Fibroblast of lung (primary cell): Measurements from ENCODE around the gene ATP6V1A.

Experiments
- CTCF ChIP-seq, 2 donors: IDR thresholded peaks in 1 of 2; conservative IDR thresholded peaks in 1 of 2; 1 replicate in 1 of 2; 2 replicates in 1 of 2; pipeline ENCODE4 v1.5.1; 2011 to 2012; ENCODE audit warnings: low read length in 2 of 2, control low read depth in 1 of 2, inconsistent platforms in 1 of 2, low read depth in 1 of 2, mild to moderate bottlenecking in 1 of 2
- EZH2 ChIP-seq: IDR thresholded peaks from 2 replicates; pipeline ENCODE4 v1.5.1; 2012; ENCODE audit warnings: low read length, control low read depth, mild to moderate bottlenecking; ENCODE audit errors: missing control alignments

DNA sequence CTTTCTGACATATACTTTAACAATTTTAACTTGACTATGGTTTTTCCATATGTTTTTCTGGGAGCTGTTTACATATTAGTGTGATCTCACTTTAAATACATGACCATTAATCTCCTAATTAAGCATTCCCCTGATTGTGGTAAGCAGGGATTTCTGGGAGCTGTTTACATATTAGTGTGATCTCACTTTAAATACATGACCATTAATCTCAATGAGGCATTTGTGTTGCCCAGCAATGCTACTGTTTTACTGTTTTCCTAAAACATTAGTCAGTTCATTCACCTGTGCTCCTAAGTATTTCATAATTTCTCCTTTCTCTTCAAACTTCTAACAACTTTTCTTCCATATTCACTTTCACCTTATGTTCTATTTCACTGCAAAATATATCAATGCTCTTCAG, 88.1 kb downstream of the ATP6V1A start:
- TF ChIP-seq CTCF (conservative IDR thresholded peaks at IDR 0.05 in 1 of 2, IDR thresholded peaks at IDR 0.05 in 1 of 2; ENCODE audit: low read depth in 1 of 2, low read length in 2 of 2) (no peak), EZH2 (no peak)
